Smooth muscle cell (in vitro differentiated cells): ENCODE data around the gene N4BP2. TPM values are rescaled to one million over a fixed set of nuclear protein-coding genes. Genes with fewer than 3 reads are reported as not detected.

Experiments
- DNase-seq: peaks from one replicate; lab custom pipeline; 2025; ENCODE audit not compliant: unreplicated experiment; lab: John Stamatoyannopoulos, UW
- H2AFZ ChIP-seq: fragments of 200-600 bp; sonication (generic); 2 replicates; pipeline ENCODE4 v1.6.0; 2016; ENCODE audit warnings: antibody characterized with exemption, low read depth, mild to moderate bottlenecking
- H3F3A ChIP-seq: fragments of 200-600 bp; sonication (generic); 2 replicates; pipeline ENCODE4 v1.6.0; 2017; ENCODE audit warnings: antibody characterized with exemption, low read depth
- H3K27ac ChIP-seq: fragments of 200-600 bp; sonication (generic); 2 replicates; pipeline ENCODE4 v1.5.1; 2016; ENCODE audit warnings: low read depth, mild to moderate bottlenecking
- H3K27me3 ChIP-seq: fragments of 200-600 bp; sonication (generic); 2 replicates; pipeline ENCODE4 v1.6.1; 2016; ENCODE audit warnings: low read depth, mild to moderate bottlenecking
- H3K36me3 ChIP-seq: fragments of 200-600 bp; sonication (generic); 2 replicates; pipeline ENCODE4 v1.5.1; 2016; ENCODE audit warnings: low read depth
- H3K4me1 ChIP-seq: fragments of 200-600 bp; sonication (generic); 2 replicates; pipeline ENCODE4 v1.5.1; 2016; ENCODE audit warnings: low read depth
- H3K4me2 ChIP-seq: fragments of 200-600 bp; sonication (generic); 2 replicates; pipeline ENCODE4 v1.6.0; 2016; ENCODE audit warnings: mild to moderate bottlenecking
- H3K4me3 ChIP-seq: fragments of 200-600 bp; sonication (generic); 2 replicates; pipeline ENCODE4 v1.5.1; 2016; ENCODE audit warnings: mild to moderate bottlenecking
- H3K79me2 ChIP-seq: fragments of 200-600 bp; sonication (generic); 2 replicates; pipeline ENCODE4 v1.6.0; 2016; ENCODE audit warnings: low read depth, mild to moderate bottlenecking
- H3K9ac ChIP-seq: fragments of 200-600 bp; sonication (generic); 2 replicates; pipeline ENCODE4 v1.6.0; 2016; ENCODE audit warnings: low read depth
- H3K9me3 ChIP-seq: fragments of 200-600 bp; sonication (generic); replicated peaks from 2 replicates; pipeline ENCODE4 v1.5.1; 2016; ENCODE audit warnings: low read depth
- H4K20me1 ChIP-seq: fragments of 200-600 bp; sonication (generic); 2 replicates; pipeline ENCODE4 v1.6.0; 2016; ENCODE audit warnings: low read depth
- CTCF ChIP-seq: fragments of 200-600 bp; sonication (generic); IDR thresholded peaks from 2 replicates; pipeline ENCODE4 v1.5.1; 2017; ENCODE audit warnings: borderline replicate concordance, mild to moderate bottlenecking, antibody characterized with exemption; ENCODE audit not compliant: insufficient read depth, poor library complexity, severe bottlenecking
- WGBS: methylation state at CpG from one replicate; pipeline ENCODE4 v1.1.7; 2016; ENCODE audit warnings: low lambda C conversion rate; 5-methylcytosine and 5-hydroxymethylcytosine counted together
- polyA plus RNA-seq: library from polyadenylated mRNA; unstranded; fragments of >200 nt; fragmentation: Nextera tagmentation; extraction: Ambion mirVana; gene quantifications from 2 replicates; pipeline ENCODE4 v1.2.1, GENCODE V29; 2016
- total RNA-seq: library from RNA; depleted of rRNA; stranded (reverse); fragments of >200 nt; gene quantifications from 2 replicates; pipeline ENCODE4 v1.2.3, GENCODE V29; 2014

Gene N4BP2
- total and polyA plus RNA-seq, 2 experiments from 2014 or later, result 9.0 to 40.0 TPM

GRCh38 chr4:40186665-40187014 is 130.0 kb downstream of the N4BP2 start:
- no peak for TF ChIP-seq CTCF
- H3K4me3 ChIP-seq, result no peak overlapping the region
- 87% methylated on average over 1 of the region's 1 CpG for WGBS
- no peaks in the 10 kb centered on the region for H4K20me1 ChIP-seq
- H3F3A ChIP-seq, result no peaks in the 10 kb centered on the region
- no peaks in the 10 kb centered on the region for H3K27me3 ChIP-seq
- no peaks in the 10 kb centered on the region for H3K9me3 ChIP-seq
- no peak overlapping the region for H2AFZ ChIP-seq
- DNase-seq, result no peak
- peaks cover 3% of the 10 kb centered on the region for H3K4me1 ChIP-seq
- H3K27ac ChIP-seq, result no peak overlapping the region
- H3K36me3 ChIP-seq, result no peaks in the 10 kb centered on the region
- H3K79me2 ChIP-seq, result no peaks in the 10 kb centered on the region
- no peak overlapping the region for H3K9ac ChIP-seq
- H3K4me2 ChIP-seq, result no peak overlapping the region

- Histone ChIP-seq H3K4me1 (peaks cover 6% of the 10 kb centered on the region), H4K20me1 (no peaks in the 10 kb centered on the region), H3K9me3 (no peaks in the 10 kb centered on the region), H3K4me3 (no peak overlapping the region), H3K79me2 (no peaks in the 10 kb centered on the region), H3K9ac (no peak overlapping the region), H3K27ac (no peak overlapping the region), H3K27me3 (no peaks in the 10 kb centered on the region), H3K4me2 (no peak overlapping the region), H3K36me3 (no peaks in the 10 kb centered on the region), H3F3A (no peaks in the 10 kb centered on the region), H2AFZ (no peak overlapping the region)
- 90% methylated on average over 4 of the region's 4 CpGs for WGBS
- DNase-seq, result no peak
- no peak for TF ChIP-seq CTCF
These were observed 130.8 kb downstream of the N4BP2 start for GRCh38 chr4:40187386-40187906.

DNA sequence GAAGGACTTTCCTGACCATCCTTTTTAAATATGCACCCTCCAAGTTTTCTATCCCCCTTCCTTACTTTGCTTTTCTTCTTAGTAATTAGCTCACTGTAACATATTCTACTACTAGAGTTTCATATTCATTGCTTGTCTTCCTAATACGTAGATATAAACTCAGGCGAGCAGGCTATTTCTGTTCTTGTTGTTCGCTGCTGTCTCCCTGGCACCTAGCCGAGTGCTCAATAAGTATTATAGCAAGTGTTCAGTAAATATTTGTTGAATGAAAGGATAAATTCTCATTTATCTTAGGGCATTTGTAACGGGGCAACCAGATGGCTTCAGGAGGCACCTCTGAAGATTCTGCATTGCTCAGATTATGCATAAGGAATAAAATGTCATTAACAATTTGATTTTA is 133.4 kb downstream of the N4BP2 start:
- H3K79me2 ChIP-seq, result no peaks in the 10 kb centered on the region
- DNase-seq, result no peak
- H2AFZ ChIP-seq, result no peak overlapping the region
- H3K27me3 ChIP-seq, result no peaks in the 10 kb centered on the region
- no peaks in the 10 kb centered on the region for H4K20me1 ChIP-seq
- H3K4me3 ChIP-seq, result no peak overlapping the region
- no peak overlapping the region for H3K4me2 ChIP-seq
- no peak overlapping the region for H3K27ac ChIP-seq
- no peak for TF ChIP-seq CTCF
- H3K36me3 ChIP-seq, result no peaks in the 10 kb centered on the region
- H3F3A ChIP-seq, result no peaks in the 10 kb centered on the region
- H3K9me3 ChIP-seq, result no peaks in the 10 kb centered on the region
- H3K9ac ChIP-seq, result no peak overlapping the region
- peaks cover 14% of the 10 kb centered on the region for H3K4me1 ChIP-seq
- WGBS, result 95% methylated on average over 5 of the region's 5 CpGs

DNA sequence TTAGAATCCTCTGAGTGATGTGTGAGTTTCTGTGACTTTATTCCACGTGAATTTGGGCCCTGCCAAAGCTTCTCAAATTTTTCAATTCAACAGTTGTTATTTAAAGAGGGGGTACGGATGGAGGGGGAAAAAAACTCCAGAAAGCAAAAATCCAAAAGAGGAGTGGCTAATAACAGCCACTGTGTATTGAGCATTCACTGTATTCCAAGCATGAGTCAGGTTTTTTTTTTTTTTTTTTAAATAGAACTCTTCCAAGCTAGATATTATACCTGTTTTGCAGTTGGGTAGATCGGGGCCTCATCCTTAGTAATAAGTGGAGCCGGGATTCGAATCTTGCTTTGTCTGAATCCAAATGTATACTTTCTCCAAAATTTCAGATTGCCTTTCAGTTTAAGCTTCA is 133.8 kb downstream of the N4BP2 start:
- Histone ChIP-seq H2AFZ (no peak overlapping the region), H3K9ac (no peak overlapping the region), H3K36me3 (no peaks in the 10 kb centered on the region), H3K4me1 (peaks cover 14% of the 10 kb centered on the region), H3K4me2 (no peak overlapping the region), H3F3A (no peaks in the 10 kb centered on the region), H3K27me3 (no peaks in the 10 kb centered on the region), H3K79me2 (no peaks in the 10 kb centered on the region), H3K9me3 (no peaks in the 10 kb centered on the region), H4K20me1 (no peaks in the 10 kb centered on the region), H3K27ac (no peak overlapping the region), H3K4me3 (no peak overlapping the region)
- 93% methylated on average over 5 of the region's 5 CpGs for WGBS
- no peak for TF ChIP-seq CTCF
- DNase-seq, result no peak
